ENCODE results near the gene STARD13.

- TF ChIP-seq, protein P1, sequence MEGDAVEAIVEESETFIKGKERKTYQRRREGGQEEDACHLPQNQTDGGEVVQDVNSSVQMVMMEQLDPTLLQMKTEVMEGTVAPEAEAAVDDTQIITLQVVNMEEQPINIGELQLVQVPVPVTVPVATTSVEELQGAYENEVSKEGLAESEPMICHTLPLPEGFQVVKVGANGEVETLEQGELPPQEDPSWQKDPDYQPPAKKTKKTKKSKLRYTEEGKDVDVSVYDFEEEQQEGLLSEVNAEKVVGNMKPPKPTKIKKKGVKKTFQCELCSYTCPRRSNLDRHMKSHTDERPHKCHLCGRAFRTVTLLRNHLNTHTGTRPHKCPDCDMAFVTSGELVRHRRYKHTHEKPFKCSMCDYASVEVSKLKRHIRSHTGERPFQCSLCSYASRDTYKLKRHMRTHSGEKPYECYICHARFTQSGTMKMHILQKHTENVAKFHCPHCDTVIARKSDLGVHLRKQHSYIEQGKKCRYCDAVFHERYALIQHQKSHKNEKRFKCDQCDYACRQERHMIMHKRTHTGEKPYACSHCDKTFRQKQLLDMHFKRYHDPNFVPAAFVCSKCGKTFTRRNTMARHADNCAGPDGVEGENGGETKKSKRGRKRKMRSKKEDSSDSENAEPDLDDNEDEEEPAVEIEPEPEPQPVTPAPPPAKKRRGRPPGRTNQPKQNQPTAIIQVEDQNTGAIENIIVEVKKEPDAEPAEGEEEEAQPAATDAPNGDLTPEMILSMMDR (IDR thresholded peaks at IDR 0.05; ENCODE audit: low read length) = no peak
- no peak for TF ChIP-seq EZH2 (optimal IDR thresholded peaks at IDR 0.05; ENCODE audit: low read depth, low read length)
Observed at GRCh38 chr13:33096886-33097605, 188.5 kb downstream of the STARD13 start.

Data from MM.1S (cell line).